Panc1 (cell line): ENCODE measurements around the gene FAM222B. TPM values are rescaled to one million over a fixed set of nuclear protein-coding genes. Genes with fewer than 3 reads are reported as not detected.

Experiments
- ATAC-seq: fragments of 200-7000 bp; cut with Tn5 transposase; 2 replicates; pipeline ENCODE4 v1.9.1; 2020; ENCODE audit warnings: mild to moderate bottlenecking, moderate library complexity
- BruUV-seq: library from RNA; stranded (reverse); fragments of 400-500 nt; replicated peaks from 2 replicates; lab custom pipeline; 2021; lab: Mats Ljungman, UMichigan
- CTCF ChIA-PET: fragments of 300-600 bp; sonication (Branson Sonifier 250); formaldehyde crosslinking; loops from one replicate; lab custom pipeline; 2022; ENCODE audit warnings: antibody characterized with exemption; lab: Charles Lee
- POLR2A ChIA-PET: fragments of 300-600 bp; sonication (Branson Sonifier 250); formaldehyde crosslinking; loops from one replicate; lab custom pipeline; 2022; ENCODE audit warnings: antibody characterized with exemption; lab: Charles Lee
- DNase-seq: peaks from one replicate; pipeline ENCODE4 v3.0.0-alpha.2; 2010; ENCODE audit warnings: low read depth, low spot score
- H3K27ac ChIP-seq: 2 replicates; pipeline ENCODE4 v1.5.1; 2011; ENCODE audit warnings: mild to moderate bottlenecking, low read length, inconsistent platforms
- H3K27me3 ChIP-seq: fragments of 200-500 bp; sonication (Bioruptor generic); 2 replicates; pipeline ENCODE4 v1.6.0; 2014; ENCODE audit warnings: low read length, inconsistent platforms; ENCODE audit not compliant: control insufficient read depth, insufficient read depth
- H3K36me3 ChIP-seq: fragments of 200-500 bp; sonication (Bioruptor generic); 2 replicates; pipeline ENCODE4 v1.5.1; 2014; ENCODE audit warnings: inconsistent platforms, mild to moderate bottlenecking, low read length, moderate library complexity; ENCODE audit not compliant: control insufficient read depth, insufficient read depth
- H3K4me1 ChIP-seq: 2 replicates; pipeline ENCODE4 v1.5.1; 2011; ENCODE audit warnings: inconsistent platforms, mild to moderate bottlenecking, low read length, moderate library complexity; ENCODE audit not compliant: control insufficient read depth, insufficient read depth
- H3K4me3 ChIP-seq, 2 experiments: 2 replicates each; pipeline ENCODE4 v1.5.1; 2011 to 2012; ENCODE audit warnings: low read depth in 2 of 2, low read length in 2 of 2, mild to moderate bottlenecking in 2 of 2, inconsistent platforms in 1 of 2, moderate library complexity in 1 of 2
- H3K9me3 ChIP-seq: fragments of 200-500 bp; sonication (Bioruptor generic); 2 replicates; pipeline ENCODE4 v1.5.1; 2014; ENCODE audit warnings: low read depth, mild to moderate bottlenecking, inconsistent platforms, low read length, moderate library complexity; ENCODE audit not compliant: control insufficient read depth, insufficient read depth
- CTCF ChIP-seq: fragments of 450-650 bp; IDR thresholded peaks from 2 replicates; pipeline ENCODE4 v1.5.1; 2017; ENCODE audit warnings: mild to moderate bottlenecking
- POLR2AphosphoS5 ChIP-seq: IDR thresholded peaks from 2 replicates; pipeline ENCODE4 v1.6.1; 2012; ENCODE audit warnings: mild to moderate bottlenecking, low read depth, low read length, moderate library complexity
- REST ChIP-seq, 2 experiments: IDR thresholded peaks; 2 replicates each; pipeline ENCODE4 v1.6.1; 2011 to 2012; ENCODE audit warnings: low read depth in 2 of 2, control low read depth in 1 of 2, low read length in 1 of 2, mild to moderate bottlenecking in 1 of 2, moderate library complexity in 1 of 2; ENCODE audit not compliant: insufficient read depth in 1 of 2
- TCF7L2 ChIP-seq: IDR thresholded peaks from 2 replicates; pipeline ENCODE4 v1.6.1; 2011; ENCODE audit warnings: mild to moderate bottlenecking, low read depth, low read length, inconsistent platforms
- in situ Hi-C: cut with HindIII; loops from 2 replicates; pipeline ENCODE4 v1.10.0; 2016; ENCODE audit warnings: low sequenced_read_pairs, low pct_unique_long_range_greater_than_20kb
- intact Hi-C: fragments of 100-400 bp; cut with micrococcal nuclease; formaldehyde crosslinking; loops from one replicate; pipeline ENCODE4 v1.10.0; 2022; ENCODE audit not compliant: unreplicated experiment
- total RNA-seq: library from RNA; stranded (reverse); gene quantifications from one replicate; pipeline ENCODE4 v1.2.1, GENCODE V29; 2021; ENCODE audit not compliant: unreplicated experiment

Gene FAM222B
- total RNA-seq, 1 experiment from 2014 or later = 38.5 TPM

GRCh38 chr17:28744972-28745785 is 97.4 kb downstream of the FAM222B start:
- no TSS peak for BruUV-seq
- TF ChIP-seq POLR2AphosphoS5 = peak; percentile 29; the same call in 1 of the 2 replicates
- TF ChIP-seq REST (IDR thresholded peaks at IDR 0.05; ENCODE audit: insufficient read depth in 1 of 2, low read depth in 2 of 2, low read length in 1 of 2) = no peak
- POLR2A ChIA-PET = interaction anchor here (1.2 to 1.8 kb wide), 2 partner anchors 18 to 26 kb away, joined by 3 to 11 read pairs; partner anchors contain the start of gene RPL23A
- peak; percentile 1; the same call in 1 of the 2 replicates for ATAC-seq
- no peaks in the 10 kb centered on the region for H3K9me3 ChIP-seq
- CTCF ChIA-PET = interaction anchor here (8.4 kb wide), 1 partner anchor 17 kb away, joined by 123 read pairs; the partner anchor contains the start of genes NEK8 and TLCD1
- no peak for DNase-seq
- peaks cover 55% of the 10 kb centered on the region for H3K4me1 ChIP-seq
- H3K27me3 ChIP-seq = no peaks in the 10 kb centered on the region
- no peaks in the 10 kb centered on the region; the same call in none of the 2 replicates for H3K36me3 ChIP-seq
- peak overlapping the region; percentile 99 for H3K27ac ChIP-seq
- intact Hi-C loops = no loop called here
- in situ Hi-C loops = no loop called here
- H3K4me3 ChIP-seq = peak overlapping the region; percentile 89 to 99

- intact Hi-C loops = no loop called here
- CTCF ChIA-PET = interaction anchor here (1.5 to 8.4 kb wide), 2 partner anchors 17 kb away, joined by 13 to 123 read pairs; partner anchors contain the start of genes NEK8 and TLCD1
- DNase-seq = no peak
- no peaks in the 10 kb centered on the region; the same call in 1 of the 2 replicates for H3K36me3 ChIP-seq
- TSS peak; percentile 85 for BruUV-seq
- peak; percentile 6; the same call in 1 of the 2 replicates for ATAC-seq
- peak overlapping the region; percentile 99 for H3K27ac ChIP-seq
- TF ChIP-seq TCF7L2 = peak; percentile 27; the same call in 1 of the 2 replicates
- no peak for TF ChIP-seq CTCF
- TF ChIP-seq REST (IDR thresholded peaks at IDR 0.05; ENCODE audit: insufficient read depth in 1 of 2, low read depth in 2 of 2, low read length in 1 of 2) = no peak
- in situ Hi-C loops = no loop called here
- peaks cover 48% of the 10 kb centered on the region for H3K4me1 ChIP-seq
- H3K27me3 ChIP-seq = no peaks in the 10 kb centered on the region
- POLR2A ChIA-PET = interaction anchor here (0.6 to 1.8 kb wide), 4 partner anchors 9 to 25 kb away, joined by 3 to 26 read pairs (median 8); partner anchors contain the start of genes NEK8 and RPL23A
- H3K9me3 ChIP-seq = no peaks in the 10 kb centered on the region
- H3K4me3 ChIP-seq = peak overlapping the region; percentile 89 to 99
Measured at GRCh38 chr17:28744104-28744971, 98.3 kb downstream of the FAM222B start.
